CD4-positive, alpha-beta T cell treated with Interleukin-17A for 1 hour (primary cell): ENCODE measurements around the gene KIF21B.

Source experiments
- DNase-seq: peaks from one replicate; pipeline ENCODE4 v3.0.0-alpha.2; 2020

KIF21B gene

DNA sequence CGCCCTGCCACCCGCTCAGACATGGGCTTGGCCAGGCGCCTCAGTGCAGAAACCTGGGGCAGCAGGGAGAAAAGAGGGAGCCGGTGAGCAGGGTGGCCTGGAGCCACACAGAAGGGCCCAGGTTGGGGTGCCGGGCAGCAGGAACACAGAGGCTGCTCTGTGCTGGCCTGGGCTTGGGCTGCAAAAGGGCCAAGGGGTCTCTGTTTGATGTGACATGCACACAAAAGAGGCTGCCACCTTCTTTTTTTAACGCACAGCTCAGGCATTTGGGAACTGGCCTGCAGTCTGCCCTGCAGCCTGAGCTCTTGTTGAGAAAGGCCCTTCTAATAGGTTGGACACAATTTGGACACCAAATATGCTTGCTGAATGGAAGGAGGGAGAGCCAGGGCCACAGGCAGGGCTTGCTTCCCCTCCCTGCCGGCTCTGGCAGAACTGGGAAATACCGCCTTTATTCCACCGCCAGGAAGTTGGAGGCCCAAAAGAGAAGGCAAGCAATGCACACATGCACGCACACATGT lies 32.4 kb downstream of the KIF21B start:
- no peak for DNase-seq

DNA sequence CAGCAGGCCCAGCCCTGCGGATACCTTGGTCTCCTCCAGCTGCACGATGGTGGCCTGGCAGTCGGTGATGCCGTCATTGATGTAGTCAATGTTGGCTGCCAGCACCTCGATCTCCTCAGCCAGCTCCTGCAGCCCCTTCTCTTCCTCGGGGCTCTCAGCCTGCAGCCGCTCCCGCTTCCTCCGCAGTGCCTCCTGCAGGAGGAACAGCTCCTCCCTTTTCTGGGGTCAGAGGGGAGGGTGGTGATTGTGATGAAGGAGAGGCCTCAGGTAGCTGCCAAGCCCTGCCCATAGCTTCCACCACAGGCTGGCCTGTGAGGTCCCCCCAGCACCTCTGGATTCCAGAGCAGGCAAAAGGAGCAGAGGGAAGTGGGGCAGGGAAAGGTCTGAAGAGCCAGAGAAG lies 33.4 kb downstream of the KIF21B start:
- DNase-seq = no peak

DNA sequence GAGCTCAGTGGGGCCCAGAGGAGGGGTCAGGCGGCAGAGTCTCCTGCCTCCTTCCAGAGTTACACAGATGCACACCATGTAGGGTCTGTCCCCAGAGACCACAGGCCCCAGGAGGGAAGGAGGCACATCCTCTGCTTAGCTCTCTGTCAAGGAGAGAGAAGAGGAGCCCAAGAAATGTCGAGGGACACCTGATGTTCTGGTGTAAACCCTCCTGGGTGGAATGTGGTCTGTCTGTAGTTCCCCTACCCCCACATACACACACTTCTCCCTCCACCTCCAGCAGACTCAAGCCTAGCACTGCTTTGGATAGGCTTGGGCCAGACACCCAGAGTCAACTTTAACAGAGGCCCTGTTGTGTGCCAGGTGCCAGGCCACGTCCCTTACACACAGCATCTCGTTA lies 34.2 kb downstream of the KIF21B start:
- DNase-seq = no peak

DNA sequence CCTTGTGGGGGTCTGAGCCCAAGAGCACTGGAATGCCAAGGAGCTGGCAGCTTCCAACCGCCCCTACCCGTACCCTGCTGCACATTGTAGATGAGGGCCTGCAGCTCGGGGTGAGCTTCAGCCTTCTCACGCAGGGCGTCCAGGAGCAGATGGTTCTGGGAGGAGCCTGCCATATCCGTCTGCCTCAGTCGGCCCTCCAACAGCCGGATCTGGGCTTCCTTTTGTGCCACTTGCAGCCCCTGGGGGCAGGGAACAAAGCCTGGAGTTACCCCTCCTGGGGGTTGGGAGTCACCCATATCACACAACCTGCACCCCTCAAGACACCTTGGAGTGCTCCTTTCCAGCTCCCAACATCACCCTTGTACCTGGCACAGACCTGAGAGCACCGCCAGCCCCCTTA lies 34.8 kb downstream of the KIF21B start:
- no peak for DNase-seq

DNA sequence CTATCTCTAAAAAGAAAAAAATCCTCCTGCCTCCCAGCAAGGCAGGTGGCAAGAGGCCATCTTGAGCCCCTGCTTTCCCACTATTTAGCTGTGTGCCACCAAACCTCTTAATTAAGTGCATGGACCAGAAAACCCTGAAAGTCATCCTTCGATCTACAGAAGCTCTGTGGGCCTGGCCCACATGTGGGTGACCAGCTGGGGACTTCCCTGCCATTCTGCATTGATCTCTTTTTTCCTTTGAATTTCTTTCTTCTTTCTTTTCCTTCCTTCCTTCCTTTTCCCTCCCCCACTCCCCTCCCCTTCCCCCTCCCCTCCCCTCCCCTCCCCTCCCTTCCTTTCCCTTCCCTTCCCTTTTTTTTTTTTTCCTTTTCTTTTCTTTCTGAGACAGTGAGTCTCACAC lies 38.0 kb downstream of the KIF21B start:
- no peak for DNase-seq

DNA sequence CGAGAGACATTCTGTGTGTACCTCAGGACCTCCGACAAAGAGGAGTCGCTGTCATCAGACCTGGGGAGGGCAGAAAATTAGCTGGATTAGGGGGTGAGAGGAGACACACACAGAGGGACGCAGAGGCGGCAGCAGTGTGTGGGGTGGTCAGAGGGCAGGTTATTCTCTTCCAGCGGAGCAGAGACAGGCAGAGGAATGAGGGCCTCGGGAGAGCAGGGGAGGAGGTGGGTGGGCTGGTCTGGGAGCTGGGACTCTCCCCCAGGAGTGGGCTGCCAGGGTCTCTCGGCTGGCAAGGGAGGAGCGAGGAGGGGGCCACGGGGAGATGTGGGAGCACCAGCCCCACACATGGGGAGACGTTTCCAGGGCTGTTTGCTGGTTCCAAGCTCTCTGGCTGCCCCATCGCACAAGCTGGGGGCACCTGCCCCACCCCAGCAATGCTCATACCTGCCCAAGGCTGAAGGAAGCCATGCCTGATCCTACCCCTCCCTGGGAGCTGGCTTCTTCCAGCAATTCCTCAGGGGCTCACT lies 40.4 kb downstream of the KIF21B start:
- DNase-seq = no peak

DNA sequence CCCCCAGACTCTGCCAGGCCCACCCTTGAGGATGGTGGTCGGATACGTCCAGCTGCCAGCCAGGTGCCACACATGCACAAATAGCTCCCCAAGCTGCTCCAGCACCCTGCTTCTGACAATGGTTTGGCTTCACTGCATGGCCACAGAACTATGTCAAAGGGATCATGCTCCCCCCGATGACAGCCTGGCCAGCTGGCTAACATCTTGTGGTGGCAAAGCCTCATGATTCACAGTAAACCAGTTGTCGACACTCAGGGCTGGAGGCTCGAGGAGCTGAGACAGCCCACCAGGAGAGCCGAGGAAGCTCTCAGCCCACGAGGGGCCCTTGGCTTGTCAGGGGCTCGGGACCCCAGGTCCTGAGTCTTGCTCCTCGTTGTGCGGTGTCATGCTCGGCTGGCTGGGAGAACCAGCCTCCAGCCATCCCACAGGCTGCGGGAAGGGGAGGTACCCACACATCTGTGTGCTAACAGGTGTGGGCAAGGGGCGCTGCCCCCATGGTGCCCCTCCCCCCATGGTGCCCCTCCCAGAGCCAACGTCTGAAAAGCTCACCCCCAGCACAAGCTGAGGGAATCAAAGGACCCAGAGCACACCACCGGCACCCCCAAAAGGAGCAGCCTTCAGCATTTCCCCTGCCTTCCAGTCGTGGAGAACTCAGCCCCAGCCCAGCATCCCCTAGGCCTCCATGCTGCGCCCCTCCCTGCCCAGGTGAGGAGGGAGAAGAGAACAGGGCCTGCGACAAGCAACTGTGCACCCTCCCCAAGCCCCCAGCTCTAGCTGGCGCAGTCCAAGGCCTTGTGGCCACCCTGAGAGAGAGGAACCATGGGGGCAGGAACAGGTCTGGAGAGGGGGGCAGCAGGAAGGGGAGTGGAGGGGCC lies 41.2 kb downstream of the KIF21B start:
- DNase-seq = no peak

DNA sequence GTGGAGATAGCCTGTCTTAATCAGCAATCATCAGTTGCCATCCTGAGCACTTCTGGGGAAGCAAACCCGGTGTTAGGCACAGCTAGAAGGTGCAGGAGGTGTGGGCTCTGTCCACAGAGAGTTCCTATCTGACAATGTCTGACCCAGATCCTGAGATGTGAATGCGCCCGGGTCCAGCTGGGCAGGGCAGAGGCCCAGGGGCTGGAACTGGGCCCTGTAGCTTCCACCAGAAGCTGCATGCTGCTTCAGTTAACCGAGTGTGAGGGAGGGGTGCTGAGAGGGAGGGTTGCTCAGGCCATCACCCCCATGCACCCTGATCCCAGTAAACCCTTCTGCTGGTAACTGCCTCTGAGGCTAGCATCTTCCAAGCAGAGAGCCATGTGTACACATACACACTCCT lies 42.2 kb downstream of the KIF21B start:
- DNase-seq = no peak

DNA sequence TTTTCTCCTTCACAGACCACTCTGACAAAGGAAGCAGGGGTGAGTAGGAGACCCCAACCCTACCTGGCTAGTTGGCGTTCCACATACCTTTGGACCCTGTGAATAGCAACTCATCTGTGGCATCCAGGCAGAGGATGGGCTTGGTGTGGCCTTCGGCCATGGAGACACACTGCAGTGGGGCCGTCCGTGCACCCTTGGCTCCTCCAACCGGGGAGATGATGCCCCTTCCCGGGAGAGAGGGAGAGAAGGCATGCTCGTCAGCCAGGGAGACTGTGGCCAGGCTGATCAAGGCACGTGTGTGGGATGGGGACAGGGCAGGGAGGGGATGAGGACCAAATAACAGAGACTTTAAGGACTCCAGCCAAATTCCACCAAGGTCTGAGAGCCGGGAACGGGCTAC lies 42.6 kb downstream of the KIF21B start:
- no peak for DNase-seq

DNA sequence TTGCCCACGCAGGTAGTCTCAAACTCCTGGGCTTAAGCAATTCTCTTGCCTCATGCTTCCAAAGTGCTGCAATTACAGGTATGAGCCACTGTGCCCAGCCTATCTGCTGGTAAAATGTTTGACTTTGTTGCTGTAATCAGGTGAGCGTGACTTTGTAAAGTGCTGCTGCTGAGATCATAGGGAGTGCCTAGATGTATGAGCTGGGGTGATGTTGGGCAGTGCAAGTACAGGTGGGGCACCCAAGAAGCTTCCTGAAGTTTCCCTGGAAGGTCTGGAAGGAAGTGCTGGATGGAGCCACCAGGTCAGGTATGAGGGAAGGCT lies 43.1 kb downstream of the KIF21B start:
- no peak for DNase-seq

DNA sequence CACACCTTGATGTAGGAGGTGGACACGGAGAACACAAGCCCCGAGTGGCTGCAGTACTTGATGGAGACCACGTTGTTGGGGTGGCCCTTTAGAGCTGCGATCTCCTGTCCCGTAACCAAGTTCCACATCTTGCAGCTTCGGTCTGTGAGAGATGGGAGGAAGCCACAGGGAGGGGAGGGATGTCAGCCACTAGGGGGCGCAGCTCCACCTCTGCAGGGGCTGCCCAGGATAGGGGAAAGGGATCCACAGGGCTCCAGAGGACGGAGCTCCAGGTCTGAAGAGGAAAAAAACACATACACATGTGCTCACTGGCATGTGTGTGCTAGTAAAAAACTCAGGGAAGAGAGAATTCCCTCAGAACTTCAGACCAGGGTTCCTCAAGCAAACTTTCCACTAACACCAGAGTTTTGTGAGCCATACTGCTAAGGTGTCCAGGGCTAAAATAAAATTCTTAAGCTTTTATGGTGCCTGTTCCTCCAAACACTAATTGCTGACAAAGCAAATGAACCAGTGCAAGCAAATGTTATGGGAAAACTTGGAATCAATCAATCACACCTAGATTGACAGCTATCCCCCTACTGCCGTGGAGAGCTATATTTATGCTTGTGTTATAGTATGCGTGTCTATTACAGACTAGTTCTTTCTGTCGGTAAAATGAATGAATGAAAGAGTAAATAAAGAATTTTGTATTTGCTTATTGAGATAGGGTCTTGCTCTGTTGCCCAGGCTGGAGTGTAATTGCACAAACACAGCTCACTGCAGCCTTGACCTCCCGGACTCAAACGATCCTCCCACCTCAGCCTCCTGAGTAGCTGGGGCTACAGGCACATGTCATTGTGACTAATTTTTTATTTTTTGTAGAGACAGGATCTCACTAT lies 43.7 kb downstream of the KIF21B start:
- DNase-seq = peak; percentile 65

DNA sequence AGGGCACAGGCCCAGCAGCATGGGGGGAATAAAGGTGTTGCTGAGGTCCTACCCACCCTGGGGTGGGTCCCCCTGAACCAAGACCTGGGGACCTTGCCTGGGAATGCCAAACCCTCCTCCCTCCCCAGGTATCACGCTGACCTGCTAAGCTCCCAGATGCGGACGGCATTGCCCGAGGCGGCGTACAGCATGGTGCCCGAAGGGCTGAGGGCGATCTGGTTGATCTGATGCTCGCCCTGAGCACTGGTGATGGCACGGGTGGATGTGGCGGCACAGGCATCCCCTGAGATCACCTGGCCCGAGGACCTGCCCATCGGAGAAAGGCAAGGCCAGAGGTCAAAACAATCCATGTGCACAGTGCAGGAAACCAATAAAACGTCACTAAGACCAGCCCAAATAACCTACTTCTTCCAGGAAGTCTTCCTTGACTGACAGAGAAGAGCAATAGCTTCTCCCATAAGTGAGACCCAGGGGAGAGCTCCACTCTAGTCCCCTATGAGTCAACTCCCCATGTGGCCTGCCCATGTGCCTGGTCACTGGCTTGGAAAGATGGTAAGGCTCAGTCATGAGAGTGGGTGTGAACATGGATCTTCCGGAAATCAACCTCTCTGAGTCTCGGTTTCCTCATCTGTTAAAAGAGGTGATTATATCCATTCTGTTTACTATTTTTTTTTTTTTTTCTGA lies 46.3 kb downstream of the KIF21B start:
- no peak for DNase-seq

DNA sequence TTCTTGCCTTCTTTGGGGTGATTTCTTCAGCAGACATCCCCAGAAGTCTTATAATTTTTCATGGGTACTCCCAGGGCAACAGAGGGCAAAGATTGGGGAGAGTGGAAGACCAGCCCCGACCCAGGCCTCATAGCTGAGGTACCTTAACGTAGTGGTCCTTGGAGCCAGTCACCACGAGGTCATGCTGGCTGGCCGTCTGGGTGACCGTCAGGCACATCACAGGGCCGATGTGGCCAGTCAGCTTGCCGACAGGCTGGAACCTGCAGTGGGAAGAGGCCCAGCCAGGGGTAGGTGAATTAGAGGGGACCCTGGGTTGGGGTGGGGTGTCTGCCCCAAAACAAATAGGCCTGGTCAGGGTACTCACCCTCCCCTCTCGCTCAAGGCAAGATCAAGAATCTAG lies 46.9 kb downstream of the KIF21B start:
- no peak for DNase-seq

DNA sequence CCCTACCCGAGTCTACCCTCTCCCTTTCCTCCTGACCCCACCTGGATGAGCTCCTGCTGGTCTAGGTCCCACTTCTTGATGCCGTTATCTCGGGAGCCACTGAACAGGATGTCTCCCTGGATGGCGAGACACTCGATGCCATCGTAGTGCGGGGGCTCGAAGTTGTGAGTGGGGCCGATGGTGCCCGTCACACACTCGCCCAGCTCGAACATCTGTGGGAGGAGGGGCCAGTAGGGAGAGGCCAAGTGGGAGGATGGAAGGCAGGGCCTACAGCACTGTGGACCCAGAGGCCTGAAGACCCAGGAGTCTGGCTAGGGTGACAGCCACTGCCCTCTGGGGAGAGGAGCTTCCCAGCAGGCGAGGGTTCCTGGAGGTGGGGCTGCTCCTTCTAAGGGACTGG lies 48.1 kb downstream of the KIF21B start:
- DNase-seq = no peak

DNA sequence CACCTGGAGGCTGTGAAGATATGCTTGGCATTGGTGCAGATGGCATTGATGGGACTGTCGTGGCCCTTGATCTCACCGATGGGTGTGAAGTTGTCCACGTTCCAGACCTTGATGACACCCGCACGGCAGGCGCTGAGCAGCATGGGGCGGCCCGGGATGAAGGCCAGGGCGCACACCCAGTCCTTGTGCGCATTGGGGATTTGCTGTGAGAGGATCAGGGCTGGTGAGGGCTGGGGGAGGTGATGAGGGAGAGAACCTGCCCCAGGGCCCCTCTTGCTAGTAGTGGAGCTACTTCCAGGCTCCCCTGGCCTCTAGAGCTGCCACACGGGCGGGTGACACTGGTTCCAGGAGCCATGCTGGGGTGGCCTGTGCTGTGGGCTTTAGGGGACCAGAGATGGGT lies 48.8 kb downstream of the KIF21B start:
- no peak for DNase-seq

DNA sequence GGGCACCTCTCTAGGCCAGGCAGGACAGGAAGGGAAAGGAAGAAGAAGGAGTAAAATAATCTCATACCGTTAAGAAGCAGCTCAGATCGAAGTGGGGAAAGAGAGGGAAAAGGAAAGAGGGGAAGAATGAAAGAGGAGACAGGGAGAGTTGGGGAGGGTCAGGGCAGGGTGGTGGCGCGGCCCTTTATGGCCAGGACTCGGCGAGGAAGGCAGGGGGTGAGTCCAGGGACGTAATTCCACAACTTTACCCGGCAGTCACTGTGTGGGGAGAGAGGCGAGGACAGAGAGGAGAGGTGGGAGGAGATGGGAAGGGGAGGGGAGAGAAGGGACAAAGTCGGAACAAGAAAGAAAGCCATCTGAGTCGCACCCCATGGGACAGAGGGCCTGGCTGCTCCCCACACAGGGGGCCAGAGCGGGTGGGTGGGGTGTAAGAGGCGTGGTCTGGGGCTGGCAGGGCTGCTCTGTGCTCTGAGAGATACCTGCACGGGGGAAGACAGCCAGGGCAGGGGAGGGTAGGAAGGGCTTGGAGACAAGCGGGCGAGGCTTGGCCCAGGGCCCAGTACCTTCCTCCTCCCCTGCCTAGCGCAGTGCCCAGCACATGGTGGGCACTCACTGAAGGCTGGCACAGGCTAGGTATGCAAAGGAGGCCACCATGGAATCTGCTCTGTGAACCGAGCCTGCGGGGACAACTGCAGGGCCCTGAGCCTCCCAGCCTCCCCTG lies 49.4 kb downstream of the KIF21B start:
- no peak for DNase-seq

DNA sequence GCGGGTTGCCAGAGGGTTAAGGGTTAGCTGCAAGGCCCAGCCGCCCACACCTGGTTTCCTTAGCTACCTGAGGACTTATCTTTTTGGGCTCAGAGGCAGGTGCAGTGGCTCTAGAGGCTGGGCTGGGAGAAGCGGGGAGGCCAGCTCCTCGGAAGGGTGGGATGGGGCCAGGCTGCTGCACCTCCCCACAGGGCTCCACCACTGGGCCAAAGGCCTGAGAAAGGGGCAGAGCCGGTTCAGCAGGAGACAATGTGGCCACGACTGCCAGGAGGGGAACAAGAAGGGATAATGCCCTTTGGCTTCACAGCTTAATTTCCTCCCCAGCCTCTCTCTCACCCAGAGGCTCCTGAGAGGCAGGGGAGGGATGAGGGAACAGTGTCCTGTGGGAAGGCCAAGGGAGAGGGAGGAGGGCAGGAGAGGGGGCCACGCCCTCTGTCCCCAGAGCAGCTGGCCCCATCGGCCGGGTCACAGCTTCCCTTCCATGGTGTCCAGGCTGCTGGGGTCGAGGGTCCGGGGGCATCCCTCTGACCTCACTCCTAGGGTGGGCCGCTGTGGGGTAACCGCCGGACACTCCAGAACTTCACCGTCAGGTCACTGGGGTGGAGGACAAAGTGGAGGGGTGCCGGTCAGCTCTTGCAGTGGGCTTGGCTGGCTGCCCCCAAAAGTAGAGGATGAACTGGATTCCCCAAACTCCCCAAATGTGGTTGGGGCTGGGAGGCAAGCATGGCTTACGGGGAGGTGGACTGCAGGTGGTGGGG lies 50.4 kb downstream of the KIF21B start:
- DNase-seq = no peak

DNA sequence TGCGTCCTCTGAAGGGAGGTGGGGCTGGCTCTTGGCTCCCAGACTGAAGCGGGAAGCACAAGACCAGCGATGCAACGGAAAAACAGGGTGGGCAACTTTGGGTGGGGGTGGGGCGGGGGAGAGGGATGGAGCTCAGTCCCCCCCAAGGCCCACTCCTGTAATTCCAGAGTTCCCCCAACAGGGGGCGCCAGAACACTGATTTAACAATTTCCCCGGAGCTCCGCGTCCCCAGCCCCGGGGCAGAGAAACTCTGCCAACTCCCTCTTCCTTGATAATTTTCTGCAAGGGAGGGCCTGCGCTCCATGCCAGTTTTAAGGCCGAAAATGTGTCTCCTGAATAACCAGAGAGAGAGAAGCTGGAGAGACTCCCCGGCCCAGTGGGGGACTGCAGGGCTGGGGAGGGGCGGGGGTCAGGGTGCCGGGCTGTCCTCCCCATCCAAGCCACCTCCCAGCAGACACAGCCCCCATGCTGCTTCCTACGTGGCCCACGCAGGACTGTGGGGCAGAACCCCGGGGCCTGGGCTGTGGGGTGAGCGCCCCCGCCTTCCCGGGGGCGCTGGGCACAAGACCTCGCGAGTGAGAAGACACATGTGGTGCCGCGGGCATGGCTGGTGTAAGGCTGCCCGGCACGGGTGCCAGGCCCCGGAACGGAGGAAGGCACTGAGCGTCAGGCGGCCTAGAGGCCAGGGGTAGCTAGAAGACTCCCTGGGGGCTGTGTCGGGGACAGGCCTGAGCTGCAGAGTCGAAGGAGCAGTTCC lies 51.4 kb downstream of the KIF21B start:
- DNase-seq = peak; percentile 67

DNA sequence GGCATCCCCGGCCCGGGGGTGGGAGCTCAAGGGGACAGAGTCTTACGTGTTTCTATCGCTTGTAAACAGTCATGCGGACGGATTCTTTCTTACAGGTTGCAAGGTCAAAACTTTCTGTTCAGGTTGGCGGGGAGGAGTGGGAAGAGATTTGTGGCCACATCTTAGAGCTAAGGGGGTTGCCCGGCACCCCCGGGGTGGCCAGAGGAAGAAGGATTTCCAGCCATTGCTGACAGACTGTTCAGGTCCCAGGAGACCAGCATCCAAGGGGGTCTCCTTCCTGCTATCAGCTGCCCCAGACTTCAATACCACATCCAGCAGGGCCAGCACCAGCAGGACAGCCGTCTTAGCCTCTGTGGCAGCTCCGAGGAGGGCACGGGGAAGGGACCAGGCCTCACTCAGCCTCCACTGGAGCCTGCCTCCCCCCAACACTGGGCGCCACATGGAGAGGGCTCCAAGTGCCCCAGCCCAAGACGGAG lies 52.0 kb downstream of the KIF21B start:
- no peak for DNase-seq

DNA sequence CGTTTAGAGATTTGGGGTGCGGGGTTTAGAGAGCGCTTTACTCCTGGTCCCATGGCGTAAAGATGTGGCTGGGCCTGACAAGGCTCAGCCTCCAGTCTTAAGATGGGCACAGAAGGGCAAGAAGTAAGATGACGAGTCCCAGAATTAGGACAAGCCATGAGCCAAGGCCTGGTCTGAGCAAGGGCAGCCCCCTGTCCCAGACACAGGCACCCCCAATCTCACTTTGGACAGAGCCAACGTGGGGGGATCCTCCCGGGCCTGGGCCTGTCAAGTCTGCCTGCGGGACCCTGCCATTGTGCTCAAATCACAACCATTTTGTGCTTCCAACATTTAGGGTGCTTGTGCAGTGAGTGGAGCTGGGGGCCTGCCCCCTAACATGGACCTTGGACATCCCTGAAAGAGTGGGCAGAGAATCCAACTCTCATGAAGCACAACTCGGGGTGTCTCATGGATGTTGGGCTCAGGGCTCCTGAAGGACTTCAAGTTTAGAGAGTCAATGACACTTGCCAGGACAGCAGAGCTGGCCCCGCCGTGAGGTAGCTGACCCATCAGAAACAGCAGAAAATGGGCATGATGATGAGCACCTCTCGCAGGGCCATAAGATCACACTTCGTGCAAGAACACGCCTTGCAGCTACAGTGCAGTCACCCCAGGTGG lies 52.6 kb downstream of the KIF21B start:
- no peak for DNase-seq
